ENCODE results near the gene SPOP.

SPOP gene

GRCh38 chr17:49612726-49613125 is 65.2 kb downstream of the SPOP start:
- DNase-seq: no peak

DNA sequence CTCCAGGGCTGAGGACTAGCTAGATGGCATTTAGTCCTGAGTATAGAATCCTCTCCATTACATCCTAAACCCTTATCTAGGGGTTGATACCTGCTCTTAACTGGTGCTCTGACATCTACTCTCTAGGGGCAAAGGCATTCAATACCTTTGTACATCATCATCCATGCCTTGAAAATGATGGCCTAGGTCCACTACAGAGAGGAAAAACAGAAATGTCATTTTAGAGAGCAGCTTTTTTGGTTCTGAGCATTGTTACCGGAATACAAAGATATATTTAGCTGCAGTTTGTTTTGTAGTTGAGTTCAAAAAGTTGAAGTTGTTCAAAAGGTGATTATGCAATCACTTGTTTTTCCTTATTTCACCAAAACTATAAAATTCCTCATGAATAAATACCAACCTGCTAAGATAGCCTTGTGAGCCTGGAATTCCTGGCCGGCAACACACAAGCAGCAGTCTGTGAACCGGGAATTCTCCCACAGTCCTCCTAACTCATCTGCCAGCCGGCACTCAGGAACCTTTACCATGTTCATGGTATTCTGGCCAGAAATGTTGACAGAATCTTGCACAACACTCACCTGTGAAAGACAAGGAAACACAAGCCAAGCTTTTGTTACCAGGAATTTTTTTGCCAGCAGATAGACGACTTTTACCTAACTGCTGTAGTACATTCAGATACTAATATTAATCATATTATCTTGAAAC is 66.9 kb downstream of the SPOP start:
- DNase-seq: no peak

GRCh38 chr17:49604314-49604869 is 73.5 kb downstream of the SPOP start:
- DNase-seq: no peak

- peak; percentile 7 for DNase-seq
Observed at GRCh38 chr17:49603720-49604119, 74.2 kb downstream of the SPOP start.

DNA sequence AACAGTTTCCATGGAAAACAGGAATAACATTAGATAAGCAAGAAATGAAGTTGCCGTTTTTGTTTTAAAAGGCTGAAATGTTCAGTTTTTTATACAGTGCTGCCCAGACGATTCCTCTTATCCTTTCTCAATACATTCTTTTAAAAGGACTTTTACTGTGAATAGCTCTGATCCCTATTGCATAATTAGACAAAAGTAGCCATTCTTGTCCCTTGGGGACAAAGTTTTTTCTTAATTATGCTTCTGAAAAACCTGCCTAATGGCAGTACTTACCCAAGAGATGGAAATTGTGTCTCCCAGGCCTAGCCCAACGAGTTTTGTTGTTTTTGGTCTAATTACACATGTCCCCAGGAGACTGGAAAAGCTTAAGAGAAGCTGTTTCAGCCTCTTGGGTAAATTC is 74.7 kb downstream of the SPOP start:
- DNase-seq: no peak

GRCh38 chr17:49602783-49603182 is 75.1 kb downstream of the SPOP start:
- DNase-seq: peak; percentile 8

DNA sequence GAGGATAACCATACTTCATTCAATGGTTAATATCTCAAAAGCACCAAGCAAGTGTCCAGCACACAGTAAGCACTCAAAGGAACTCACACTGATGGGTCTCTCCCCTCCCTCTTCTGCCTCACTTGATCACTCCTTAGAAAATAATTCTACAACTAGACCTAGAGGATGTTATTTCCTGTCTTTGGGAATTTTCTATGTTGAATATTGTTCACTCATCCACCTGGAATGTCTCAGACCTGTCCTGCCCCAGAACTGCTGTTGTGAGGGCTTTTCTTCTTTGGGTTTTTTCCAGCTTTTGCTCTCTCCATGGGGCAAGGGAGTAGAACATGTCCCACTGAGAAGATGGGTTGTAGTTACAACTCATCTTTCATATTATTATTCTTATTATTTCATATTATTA is 76.9 kb downstream of the SPOP start:
- DNase-seq: no peak

- no peak for DNase-seq
Observed at GRCh38 chr17:49598918-49599317, 79.0 kb downstream of the SPOP start.

GRCh38 chr17:49597928-49598655 is 79.8 kb downstream of the SPOP start:
- DNase-seq: no peak

GRCh38 chr17:49597436-49597835 is 80.5 kb downstream of the SPOP start:
- no peak for DNase-seq

- DNase-seq: no peak
Observed at GRCh38 chr17:49596613-49597244, 81.2 kb downstream of the SPOP start.

DNA sequence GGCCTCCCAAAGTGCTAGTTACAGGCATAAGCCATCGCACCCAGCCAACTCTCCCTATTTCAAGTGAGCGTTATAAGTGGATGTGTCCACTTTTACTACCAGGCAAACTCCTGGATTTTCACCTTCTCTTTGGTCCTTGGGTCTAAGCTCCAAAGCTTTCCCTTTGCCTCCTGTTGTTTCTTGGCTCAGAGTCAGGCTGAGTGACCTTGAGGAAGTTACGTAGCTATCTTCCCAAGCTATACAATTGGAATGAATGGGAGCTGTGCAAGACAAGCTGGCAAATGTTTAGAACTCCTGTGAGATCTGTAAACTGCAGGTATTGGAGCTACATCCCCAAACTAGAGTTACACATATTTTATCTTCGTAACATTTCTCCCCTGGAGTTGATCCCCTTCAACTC is 81.9 kb downstream of the SPOP start:
- no peak for DNase-seq

DNA sequence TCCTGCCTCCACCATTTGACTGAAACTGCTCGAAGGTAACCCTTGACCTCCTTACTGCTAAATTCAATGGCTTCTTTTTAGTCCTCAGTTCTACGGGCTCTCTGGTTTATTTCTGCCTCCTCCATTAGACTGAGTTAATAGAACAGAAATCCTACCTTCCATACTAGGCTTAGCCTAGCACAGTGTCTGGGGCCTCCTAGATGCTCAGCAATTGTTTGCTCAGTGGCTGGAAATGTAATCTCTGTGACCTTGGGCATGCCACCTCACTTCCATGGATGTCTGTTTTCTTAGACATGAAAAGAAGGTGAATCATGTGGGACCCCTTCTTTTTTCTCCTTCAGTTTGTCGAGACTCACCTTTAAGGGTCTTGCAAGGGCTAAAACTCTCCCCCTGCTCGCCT is 82.6 kb downstream of the SPOP start:
- DNase-seq: no peak

DNA sequence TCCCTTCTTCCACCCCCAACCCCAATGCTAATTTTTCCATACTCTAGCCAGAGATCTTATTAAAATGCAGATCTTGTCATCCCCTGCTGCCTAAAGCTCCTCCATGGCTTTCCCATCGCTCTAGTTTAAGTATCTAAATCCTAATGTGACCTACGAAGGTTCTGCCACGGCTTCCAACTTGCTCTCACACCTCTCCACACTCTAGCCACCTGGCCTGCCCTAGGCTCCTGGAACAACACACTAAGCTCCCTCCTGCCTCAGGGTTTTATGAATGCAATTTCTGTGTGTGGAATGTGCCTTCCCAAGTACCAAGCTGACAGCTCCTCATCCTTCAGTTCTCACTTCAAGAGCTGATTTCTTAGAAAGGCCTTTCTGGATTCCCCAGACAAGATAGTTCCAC is 85.6 kb downstream of the SPOP start:
- DNase-seq: no peak

GRCh38 chr17:49590874-49591273 is 87.0 kb downstream of the SPOP start:
- no peak for DNase-seq

GRCh38 chr17:49589577-49589927 is 88.3 kb downstream of the SPOP start:
- no peak for DNase-seq

DNA sequence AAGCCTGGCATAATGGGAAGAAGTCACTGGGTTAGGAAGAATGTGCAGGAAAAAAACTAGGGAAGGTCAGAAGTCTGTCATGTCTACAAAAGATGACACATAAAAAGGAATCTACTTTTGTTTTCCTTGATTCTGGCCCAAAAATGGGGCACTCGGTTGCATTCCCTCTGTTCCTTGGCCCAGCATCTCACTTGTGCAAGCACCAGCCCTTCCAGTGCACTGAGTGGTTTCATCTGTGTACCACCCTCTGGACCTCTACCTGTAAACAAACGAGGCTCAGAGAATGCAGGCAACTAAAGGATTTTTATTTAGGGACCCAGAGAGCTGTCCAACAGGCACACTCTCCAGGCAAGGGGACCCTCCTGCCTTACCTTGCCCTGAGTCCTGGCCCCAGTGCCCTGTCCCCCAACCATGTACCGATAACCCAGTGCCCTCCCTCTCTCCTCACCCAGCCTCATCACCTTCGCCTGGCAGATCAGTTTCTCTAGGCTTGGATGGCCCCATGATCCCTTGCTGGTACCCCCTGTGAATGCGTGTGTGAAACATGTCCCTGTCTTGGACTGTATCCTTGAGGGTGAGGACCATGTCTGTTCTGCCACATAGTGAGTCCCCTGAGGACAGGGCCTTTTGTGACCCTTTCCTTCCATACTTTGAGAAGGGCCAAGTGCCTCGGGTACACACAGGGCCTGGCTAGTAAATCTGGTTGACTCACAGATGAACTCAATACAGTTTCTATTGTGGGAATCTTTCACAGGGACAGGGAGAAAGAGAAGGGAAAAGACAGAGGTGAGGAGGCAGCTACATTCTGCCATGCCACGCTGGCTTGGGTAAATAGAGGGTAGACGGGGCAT is 88.9 kb downstream of the SPOP start:
- DNase-seq: no peak

GRCh38 chr17:49588312-49588711 is 89.6 kb downstream of the SPOP start:
- DNase-seq: no peak

DNA sequence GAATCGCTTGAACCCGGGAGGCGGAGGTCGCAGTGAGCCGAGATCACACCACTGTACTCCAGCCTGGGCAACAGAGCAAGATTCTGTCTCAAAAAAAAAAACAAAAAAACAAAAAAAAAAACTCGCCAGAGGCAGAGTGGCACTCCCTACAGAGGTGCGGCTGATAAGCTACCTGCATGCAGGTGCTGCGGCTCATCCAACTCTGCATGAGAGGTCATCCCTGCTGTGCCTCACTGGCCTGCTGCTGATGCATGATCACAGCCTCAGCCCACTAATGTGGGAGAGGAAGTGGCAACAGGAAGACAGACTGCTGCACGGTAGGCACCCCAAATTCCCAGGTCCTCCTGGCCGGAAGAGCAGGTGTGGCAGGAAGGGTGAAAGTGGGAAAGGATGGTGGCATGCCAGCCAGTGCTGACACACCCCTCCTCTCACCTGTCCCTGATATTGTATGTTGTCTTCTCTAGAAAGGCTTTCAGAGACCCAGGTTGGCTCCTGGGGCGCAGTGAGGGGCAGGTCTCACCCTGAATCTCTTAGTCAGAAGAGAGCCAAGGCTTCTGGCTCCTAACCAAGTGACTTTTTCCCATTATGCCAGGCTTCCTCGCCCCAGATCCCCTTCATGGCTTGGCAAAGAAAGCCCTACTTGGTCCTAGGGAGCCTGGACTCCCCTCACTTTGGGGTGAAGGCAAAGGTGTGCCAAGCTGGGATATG is 90.4 kb downstream of the SPOP start:
- DNase-seq: no peak

DNA sequence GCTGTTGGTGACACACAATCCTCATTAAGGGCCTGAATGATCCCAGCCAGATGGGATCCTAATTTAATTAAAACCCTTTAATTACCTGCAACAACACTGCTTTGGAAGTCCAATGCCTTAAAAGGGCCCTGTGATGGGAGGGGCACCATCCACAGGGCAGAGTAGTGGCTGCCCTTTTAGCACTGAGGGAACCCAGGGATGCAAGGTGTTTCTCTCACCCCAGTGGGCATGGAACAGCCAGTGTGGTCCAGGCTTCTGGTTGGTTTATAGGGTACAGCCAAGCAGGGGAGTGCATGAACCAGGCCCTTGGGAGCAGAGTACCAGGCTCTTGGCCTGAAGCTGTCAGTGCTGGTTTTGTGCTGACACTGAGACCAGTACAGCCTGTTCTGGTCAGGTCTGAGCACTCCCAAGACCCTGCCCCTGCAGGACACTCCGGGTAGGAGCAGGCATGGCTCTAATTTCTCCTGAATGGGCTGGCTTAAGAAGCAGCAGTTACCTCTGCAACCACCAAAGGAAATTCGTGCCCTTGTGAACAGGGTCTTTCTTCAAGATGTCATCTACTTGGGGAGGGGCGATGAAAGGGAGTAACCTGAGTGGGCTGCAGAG is 92.4 kb downstream of the SPOP start:
- peak; percentile 10 for DNase-seq

- DNase-seq: no peak
Observed at GRCh38 chr17:49583889-49584288, 94.0 kb downstream of the SPOP start.

- DNase-seq: no peak
Observed at GRCh38 chr17:49583226-49583625, 94.7 kb downstream of the SPOP start.

Data from hematopoietic multipotent progenitor cell treated with erythropoietin and hydrocortisone succinate and interleukin-3 and kit ligand, for 8 days (in vitro differentiated cells).